HG03039 (cell line): ENCODE measurements around the gene TSPAN19.

ENCODE experiments used
- ATAC-seq: cut with Tn5 transposase; IDR thresholded peaks from one replicate; pipeline ENCODE4 v1.9.1; 2021; ENCODE audit warnings: mild to moderate bottlenecking, moderate library complexity; ENCODE audit not compliant: unreplicated experiment

The TSPAN19 gene

GRCh38 chr12:85002778-85003296 is 33.2 kb downstream of the TSPAN19 start:
- ATAC-seq: no peak

GRCh38 chr12:85000729-85001128 is 35.3 kb downstream of the TSPAN19 start:
- ATAC-seq: no peak

- ATAC-seq: no peak
Measured at GRCh38 chr12:84998341-84998740, 37.7 kb downstream of the TSPAN19 start.

GRCh38 chr12:84996759-84997158 is 39.3 kb downstream of the TSPAN19 start:
- no peak for ATAC-seq

- no peak for ATAC-seq
Measured at GRCh38 chr12:84995641-84996040, 40.4 kb downstream of the TSPAN19 start.

DNA sequence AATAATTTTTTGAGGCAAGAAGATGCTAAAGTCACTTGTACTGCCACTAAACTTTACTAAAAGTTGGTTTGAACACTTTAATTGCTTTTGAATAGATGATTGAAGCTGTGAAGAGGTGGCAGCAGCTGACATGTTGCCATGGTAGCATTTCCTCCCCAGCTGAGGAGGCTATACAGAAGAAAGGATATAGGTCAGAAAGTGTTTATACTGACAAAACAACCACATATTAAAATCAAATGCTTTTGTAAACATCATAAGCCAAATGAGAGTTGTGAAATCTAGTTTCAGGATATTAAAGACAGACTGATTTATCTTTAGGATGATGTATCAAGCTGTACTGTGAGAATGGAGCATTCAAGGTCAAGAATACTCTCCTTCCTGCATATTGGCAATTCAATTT is 41.7 kb downstream of the TSPAN19 start:
- ATAC-seq: no peak

- no peak for ATAC-seq
Measured at GRCh38 chr12:84986586-84986985, 49.5 kb downstream of the TSPAN19 start.

- ATAC-seq: no peak
Measured at GRCh38 chr12:84986117-84986516, 50.0 kb downstream of the TSPAN19 start.

- ATAC-seq: no peak
Measured at GRCh38 chr12:84983289-84983688, 52.8 kb downstream of the TSPAN19 start.

GRCh38 chr12:84982888-84983287 is 53.2 kb downstream of the TSPAN19 start:
- ATAC-seq: no peak

DNA sequence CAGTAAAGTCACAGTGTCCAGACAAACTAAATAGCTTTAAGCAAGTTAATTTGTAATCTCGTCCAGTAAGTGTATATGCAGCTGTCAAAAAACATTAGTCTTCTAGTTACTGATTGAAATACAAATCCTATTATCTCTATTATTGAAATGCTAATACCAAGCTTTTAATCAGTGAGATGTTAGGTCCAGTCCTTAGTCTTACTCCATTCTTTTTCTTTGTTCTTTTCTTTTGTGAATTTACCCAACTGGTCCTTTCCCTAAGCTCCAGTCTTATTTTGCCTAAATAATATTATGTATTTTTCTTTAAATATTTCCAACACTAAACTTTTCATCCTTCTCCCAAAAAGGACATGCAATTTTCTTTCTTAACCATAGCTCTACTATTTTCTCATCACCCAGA is 57.2 kb downstream of the TSPAN19 start:
- no peak for ATAC-seq

- no peak for ATAC-seq
Measured at GRCh38 chr12:84976133-84976532, 59.9 kb downstream of the TSPAN19 start.

- ATAC-seq: no peak
Measured at GRCh38 chr12:84974155-84974815, 61.8 kb downstream of the TSPAN19 start.

GRCh38 chr12:84973026-84973425 is 63.1 kb downstream of the TSPAN19 start:
- no peak for ATAC-seq

- ATAC-seq: no peak
Measured at GRCh38 chr12:84969226-84969625, 66.9 kb downstream of the TSPAN19 start.
